GM21390 (cell line): ENCODE results near the gene FOCAD.

ENCODE experiments used
- ATAC-seq: cut with Tn5 transposase; IDR thresholded peaks from one replicate; pipeline ENCODE4 v1.9.1; 2021; ENCODE audit not compliant: unreplicated experiment

The FOCAD gene

DNA sequence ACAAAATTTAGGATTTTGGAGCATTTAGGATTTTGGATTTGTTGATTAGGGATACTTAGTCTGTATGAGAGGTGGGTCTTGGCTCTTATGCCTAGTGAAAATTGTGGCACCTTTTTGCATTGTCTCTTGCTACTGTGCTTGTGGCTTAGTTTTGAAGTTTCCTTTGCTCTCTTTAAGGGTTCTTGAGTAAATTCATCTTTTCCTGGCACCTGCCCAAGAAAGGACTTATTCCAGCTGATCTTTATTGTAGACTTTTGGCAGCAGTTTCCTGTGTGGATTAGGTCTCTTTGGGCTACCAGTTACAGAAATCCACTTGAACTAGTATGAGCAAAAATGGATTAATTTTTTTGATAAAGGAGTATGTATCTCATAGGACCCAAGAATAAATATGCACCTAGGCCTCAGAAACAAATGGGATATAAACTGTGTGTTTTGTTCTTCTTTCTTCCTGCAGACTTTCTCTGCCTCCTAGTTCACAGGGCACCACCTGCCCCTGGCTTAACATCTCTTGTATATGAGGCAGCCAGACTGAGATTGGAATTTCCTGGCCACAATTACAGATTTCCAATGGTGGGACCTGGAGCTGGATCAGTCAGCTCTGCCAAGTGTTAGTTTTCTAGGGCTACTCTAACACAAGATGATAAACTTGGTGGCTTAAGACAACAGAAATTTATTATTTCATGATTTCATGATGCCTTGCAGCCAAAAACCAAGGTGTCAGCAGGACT lies 44.6 kb downstream of the FOCAD start:
- no peak for ATAC-seq

DNA sequence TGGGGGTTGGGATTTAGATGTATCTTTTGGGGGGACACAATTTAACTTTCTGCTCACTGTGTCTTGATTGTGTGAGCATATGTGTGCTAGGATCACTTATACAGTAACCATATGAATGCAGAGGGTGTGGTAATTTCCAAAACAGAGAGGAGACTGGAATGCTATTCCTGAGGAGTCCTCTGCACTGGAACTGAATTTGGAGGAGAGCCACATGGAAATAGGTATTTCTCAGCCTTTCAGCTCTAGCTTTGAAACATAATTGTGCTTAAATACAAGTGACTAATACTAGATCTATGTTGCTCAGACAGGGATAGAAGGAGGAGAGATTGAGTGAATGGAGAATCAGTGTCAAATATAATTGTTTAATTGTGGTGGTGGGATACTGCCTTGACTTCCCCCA lies 45.5 kb downstream of the FOCAD start:
- ATAC-seq: no peak

DNA sequence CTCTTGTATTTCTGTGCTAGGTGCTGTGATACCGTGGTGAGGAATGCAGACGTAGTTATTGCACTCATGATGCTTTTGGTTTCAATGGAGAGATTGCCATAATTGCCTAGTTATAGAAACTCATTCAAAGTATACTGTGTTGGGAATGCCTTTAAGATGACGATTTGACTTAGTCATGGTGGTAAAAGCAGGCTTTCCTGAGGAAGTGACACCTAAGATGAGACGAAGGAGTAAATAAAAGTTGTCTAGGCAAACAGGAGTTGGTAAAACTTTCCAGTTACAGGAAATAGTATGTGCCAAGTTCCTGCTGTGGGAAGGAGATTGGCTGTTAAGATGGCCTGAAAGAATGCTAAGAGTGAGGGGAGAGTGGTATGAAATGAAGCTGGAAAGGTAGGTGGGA lies 48.1 kb downstream of the FOCAD start:
- no peak for ATAC-seq

DNA sequence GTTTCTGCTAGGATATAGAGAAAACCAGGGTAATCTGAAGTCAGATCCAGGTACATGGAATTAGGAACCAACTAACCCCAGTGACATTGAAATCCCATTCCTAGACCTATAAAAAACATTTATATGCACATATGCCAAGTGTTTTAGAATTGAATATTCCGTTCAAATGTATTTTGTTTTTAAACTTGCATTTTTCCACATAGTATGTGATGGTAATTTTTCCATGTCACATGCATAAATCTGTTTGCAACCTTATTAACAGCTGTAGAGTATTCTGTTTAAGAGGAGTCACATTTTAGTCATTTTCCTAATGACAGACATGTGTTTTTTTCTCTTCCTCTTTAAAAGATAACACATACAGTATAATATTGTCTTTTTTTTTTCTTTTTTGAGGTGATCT lies 50.2 kb downstream of the FOCAD start:
- ATAC-seq: no peak

DNA sequence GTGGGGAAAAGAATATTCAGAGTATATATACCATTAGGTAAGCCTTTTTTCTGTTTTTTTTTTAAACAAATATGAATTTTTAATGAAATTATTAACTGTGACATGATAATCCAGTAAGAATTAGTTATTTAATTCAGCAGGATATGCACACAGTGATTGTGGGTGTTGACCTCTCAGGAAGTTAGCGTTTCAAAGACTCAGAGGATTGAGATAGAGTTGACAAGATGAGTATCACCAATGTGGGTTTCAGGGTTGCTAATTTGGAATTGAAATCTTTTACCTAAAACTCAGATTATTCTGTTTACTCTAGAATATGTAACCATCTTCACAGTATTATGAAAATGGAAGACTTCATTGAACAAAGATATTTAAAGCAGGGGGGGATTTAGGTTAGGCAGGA lies 56.2 kb downstream of the FOCAD start:
- no peak for ATAC-seq

- no peak for ATAC-seq
Observed at GRCh38 chr9:20740929-20741582, 57.0 kb downstream of the FOCAD start.

GRCh38 chr9:20742833-20743232 lies 58.8 kb downstream of the FOCAD start:
- ATAC-seq: no peak

- ATAC-seq: no peak
Observed at GRCh38 chr9:20744036-20744630, 60.1 kb downstream of the FOCAD start.

- ATAC-seq: no peak
Observed at GRCh38 chr9:20746967-20747366, 62.9 kb downstream of the FOCAD start.

- ATAC-seq: no peak
Observed at GRCh38 chr9:20749496-20750198, 65.6 kb downstream of the FOCAD start.

DNA sequence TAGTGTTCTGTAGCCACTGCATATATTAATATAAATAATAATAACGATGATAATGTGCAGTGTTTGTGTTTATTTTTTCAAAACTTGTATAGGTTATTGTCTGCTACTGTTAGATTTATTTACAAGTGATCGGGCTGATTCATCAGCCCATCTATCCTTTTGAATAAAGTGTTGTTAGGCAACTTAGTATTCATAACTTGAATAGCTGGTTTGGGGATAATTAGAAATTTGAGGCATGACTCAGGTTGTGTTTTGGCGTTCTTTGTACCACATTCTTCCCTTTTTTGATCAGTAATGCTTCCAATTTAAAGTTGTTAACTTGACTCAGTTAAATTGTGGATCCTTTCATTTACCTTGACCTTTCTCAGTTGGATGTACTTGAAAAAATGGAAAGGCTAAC lies 69.7 kb downstream of the FOCAD start:
- ATAC-seq: no peak

DNA sequence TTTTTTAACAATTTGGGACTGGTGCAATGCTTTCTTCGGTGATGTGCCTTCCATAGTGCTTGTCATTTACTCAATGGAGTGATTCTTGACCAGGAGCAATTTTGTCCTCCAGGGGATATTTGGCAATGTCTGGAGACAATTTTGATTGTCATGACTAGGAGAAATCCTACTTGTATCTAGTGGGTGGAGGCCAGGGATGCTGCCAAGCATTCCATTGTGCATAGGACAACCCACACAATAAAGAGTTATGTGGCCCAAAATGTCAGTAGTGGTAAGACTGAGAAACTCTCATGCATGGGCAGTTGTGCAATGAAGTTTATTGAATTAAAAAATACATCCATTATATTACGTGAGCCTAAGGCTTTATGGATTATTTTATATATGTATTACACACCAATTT lies 70.5 kb downstream of the FOCAD start:
- no peak for ATAC-seq

- ATAC-seq: no peak
Observed at GRCh38 chr9:20760246-20760891, 76.3 kb downstream of the FOCAD start.

- ATAC-seq: no peak
Observed at GRCh38 chr9:20770947-20771346, 86.9 kb downstream of the FOCAD start.

DNA sequence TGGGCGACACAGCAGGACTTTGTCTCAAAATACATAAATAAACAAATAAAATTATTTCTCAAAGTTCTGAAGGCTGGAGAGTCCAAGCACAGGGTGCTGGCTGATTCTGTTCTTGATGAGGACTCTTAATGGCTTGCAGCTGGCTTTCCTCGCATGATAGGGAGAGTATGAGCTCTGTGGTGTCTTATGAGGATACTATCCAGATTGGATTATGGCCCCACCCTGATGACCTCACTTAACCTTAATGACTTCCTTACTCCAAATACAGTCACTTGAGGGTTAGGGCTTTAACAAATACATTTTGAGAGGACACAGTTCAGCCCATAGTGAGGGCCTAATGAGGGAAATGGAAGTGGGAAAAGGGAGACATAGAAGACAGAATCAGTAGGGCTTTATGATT lies 87.7 kb downstream of the FOCAD start:
- ATAC-seq: no peak

DNA sequence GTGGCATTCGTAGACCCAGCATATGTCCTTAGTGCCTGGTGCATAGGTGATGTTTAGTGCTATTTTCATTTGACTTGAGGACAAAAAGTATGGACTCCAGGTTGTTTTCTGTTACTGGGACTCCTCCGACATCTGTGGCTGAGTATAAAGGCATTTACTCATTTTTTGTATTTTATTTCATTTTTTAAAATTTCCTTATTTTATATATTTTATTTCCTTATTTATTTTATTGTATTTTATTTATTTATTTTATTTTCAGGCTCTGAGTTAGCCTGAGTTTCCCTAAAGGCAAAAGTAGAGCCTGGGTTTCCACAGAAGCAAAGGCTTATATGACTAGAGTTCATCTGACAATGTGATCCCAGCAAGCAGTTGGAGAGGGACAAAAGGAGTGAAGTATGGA lies 91.6 kb downstream of the FOCAD start:
- no peak for ATAC-seq

DNA sequence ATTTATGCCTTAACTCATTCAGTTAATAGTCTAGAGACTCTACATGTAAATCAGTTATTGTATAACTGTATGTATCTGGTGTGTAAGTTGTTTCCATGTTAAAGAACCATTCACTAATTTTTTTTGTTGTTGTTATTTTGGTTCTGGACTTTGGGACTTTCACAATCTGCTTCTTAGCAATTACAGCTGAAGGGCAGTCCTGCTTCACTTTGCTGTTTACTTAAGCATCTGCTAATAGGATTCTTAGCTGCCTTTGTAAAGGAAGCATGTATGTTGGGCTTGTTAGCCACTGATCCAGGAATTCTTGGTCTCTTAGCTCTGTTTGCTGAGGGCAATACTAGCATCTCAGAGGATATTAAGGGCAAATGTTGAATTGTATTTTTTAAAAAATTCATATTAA lies 97.0 kb downstream of the FOCAD start:
- ATAC-seq: no peak

DNA sequence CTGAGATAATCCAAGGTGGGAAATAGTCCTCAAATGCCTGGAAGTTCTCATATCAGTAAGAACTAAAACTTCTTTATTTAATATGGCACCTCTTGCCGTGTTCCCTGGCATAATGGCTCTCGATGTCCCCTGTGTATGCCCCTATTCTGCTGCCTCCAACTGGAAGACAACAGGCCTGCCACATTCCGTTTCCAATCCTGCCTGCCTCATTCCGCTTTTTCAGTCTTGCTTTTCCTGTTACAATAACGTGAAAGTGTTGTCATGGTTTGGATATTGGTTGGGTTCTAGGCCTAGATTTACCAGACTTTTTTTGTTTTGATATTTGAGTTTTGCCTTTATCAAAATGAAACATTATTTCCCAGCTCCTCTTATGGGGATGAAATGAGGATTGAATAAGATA lies 98.2 kb downstream of the FOCAD start:
- no peak for ATAC-seq

GRCh38 chr9:20783057-20784038 lies 99.3 kb downstream of the FOCAD start:
- ATAC-seq: no peak

- no peak for ATAC-seq
Observed at GRCh38 chr9:20784196-20784595, 100.1 kb downstream of the FOCAD start.
